GM18505 (cell line): Measurements from ENCODE around the gene GAS7.

ENCODE experiments used
- ATAC-seq: cut with Tn5 transposase; IDR thresholded peaks from one replicate; pipeline ENCODE4 v1.9.1; 2021; ENCODE audit not compliant: unreplicated experiment
- POLR2A ChIP-seq: IDR thresholded peaks from 4 replicates; pipeline ENCODE4 v1.6.1; 2011; ENCODE audit warnings: borderline replicate concordance; ENCODE audit not compliant: insufficient read depth, insufficient read length; ENCODE audit errors: extremely low read depth

The GAS7 gene

GRCh38 chr17:9971991-9972390 is 226.4 kb downstream of the GAS7 start:
- no peak for ATAC-seq
- no peak for TF ChIP-seq POLR2A

GRCh38 chr17:9969301-9969935 is 229.0 kb downstream of the GAS7 start:
- ATAC-seq, result no peak
- no peak for TF ChIP-seq POLR2A

GRCh38 chr17:9968881-9969280 is 229.5 kb downstream of the GAS7 start:
- no peak for ATAC-seq
- no peak for TF ChIP-seq POLR2A

GRCh38 chr17:9968008-9968407 is 230.4 kb downstream of the GAS7 start:
- no peak for ATAC-seq
- no peak for TF ChIP-seq POLR2A

- no peak for TF ChIP-seq POLR2A
- no peak for ATAC-seq
Measured at GRCh38 chr17:9959377-9959981, 238.9 kb downstream of the GAS7 start.

GRCh38 chr17:9958586-9959281 is 239.7 kb downstream of the GAS7 start:
- TF ChIP-seq POLR2A, result no peak
- no peak for ATAC-seq

GRCh38 chr17:9957244-9957643 is 241.2 kb downstream of the GAS7 start:
- ATAC-seq, result no peak
- TF ChIP-seq POLR2A, result no peak

- ATAC-seq, result no peak
- TF ChIP-seq POLR2A, result no peak
Measured at GRCh38 chr17:9956474-9957131, 241.8 kb downstream of the GAS7 start.

- no peak for TF ChIP-seq POLR2A
- no peak for ATAC-seq
Measured at GRCh38 chr17:9953492-9953891, 244.9 kb downstream of the GAS7 start.

GRCh38 chr17:9951803-9952202 is 246.6 kb downstream of the GAS7 start:
- no peak for TF ChIP-seq POLR2A
- ATAC-seq, result no peak

GRCh38 chr17:9948928-9949327 is 249.5 kb downstream of the GAS7 start:
- no peak for TF ChIP-seq POLR2A
- no peak for ATAC-seq

- no peak for ATAC-seq
- TF ChIP-seq POLR2A, result no peak
Measured at GRCh38 chr17:9944704-9945103, 253.7 kb downstream of the GAS7 start.

- ATAC-seq, result no peak
- no peak for TF ChIP-seq POLR2A
Measured at GRCh38 chr17:9943343-9943742, 255.1 kb downstream of the GAS7 start.
